K562 treated with DMSO at 1 percent for 4 hours (cell line): ENCODE data around the gene DDX52. TPM values are rescaled to one million over a fixed set of nuclear protein-coding genes. Genes with fewer than 3 reads are reported as not detected.

ENCODE experiments used
- total RNA-seq: library from RNA; unstranded; fragments of 300-600 nt; gene quantifications from 2 replicates; pipeline ENCODE4 v1.2.3, GENCODE V29; 2022; ENCODE audit not compliant: insufficient read depth

The DDX52 gene
- total RNA-seq = 7.0 and 12.2 TPM in 2 replicates

GRCh38 chr17:37643118-37643766 is at the start of gene DDX52:
TSS of gene DDX52 (minus strand) at chr17:37643446. CDS start at chr17:37643420, 26 bp downstream.

GRCh38 chr17:37609170-37610040 is 33.8 kb downstream of the DDX52 start, which contains the start of gene SYNRG:
TSS of gene SYNRG (minus strand) at chr17:37609418. CDS start at chr17:37609355, 63 bp downstream.

Other genes with a start within 250 kb of the DDX52 start
- gene ACACA, start 236.6 kb downstream of the DDX52 start, total RNA-seq = 31.9 and 33.6 TPM in 2 replicates
- gene TADA2A, start 236.6 kb downstream of the DDX52 start, total RNA-seq = 8.2 and 9.0 TPM in 2 replicates
- 26.5 and 42.5 TPM in 2 replicates for gene DUSP14, start 153.6 kb downstream of the DDX52 start, total RNA-seq
- gene SYNRG, start 34.0 kb downstream of the DDX52 start, total RNA-seq = 16.1 and 21.9 TPM in 2 replicates
- not detected in 2 replicates for gene HNF1B, start 101.6 kb upstream of the DDX52 start, total RNA-seq